Upper lobe of right lung (tissue), 1 donor: ENCODE results near the gene HS6ST2. TPM values are rescaled to one million over a fixed set of nuclear protein-coding genes. Genes with fewer than 3 reads are reported as not detected.
A peak's percentile ranks its signal among the peaks of the same experiment; 100 is the strongest.

Experiments used
- ATAC-seq: fragments of 200-7000 bp; cut with Tn5 transposase; one replicate; pipeline ENCODE4 v1.9.1; 2020; ENCODE audit warnings: mild to moderate bottlenecking, moderate library complexity
- DNase-seq: peaks from one replicate; pipeline ENCODE4 v3.0.0-alpha.2; 2020
- H3K27ac ChIP-seq: fragments of 200-600 bp; one replicate; pipeline ENCODE4 v1.8.0; 2022
- H3K27me3 ChIP-seq: fragments of 200-600 bp; one replicate; pipeline ENCODE4 v1.8.0; 2022; ENCODE audit warnings: mild to moderate bottlenecking
- H3K36me3 ChIP-seq: fragments of 200-600 bp; one replicate; pipeline ENCODE4 v1.8.0; 2022
- H3K4me1 ChIP-seq: fragments of 200-600 bp; one replicate; pipeline ENCODE4 v1.8.0; 2022
- H3K4me3 ChIP-seq: fragments of 200-600 bp; one replicate; pipeline ENCODE4 v1.8.0; 2022; ENCODE audit warnings: mild to moderate bottlenecking
- H3K9me3 ChIP-seq: fragments of 200-600 bp; one replicate; pipeline ENCODE4 v1.8.0; 2022
- intact Hi-C: fragments of 100-400 bp; cut with DNase I; formaldehyde crosslinking; loops from one replicate; pipeline ENCODE4 v1.11.0; 2022
- total RNA-seq: library from RNA; stranded (reverse); fragmentation: NEBNext Ultra II Directional; extraction: Animal tissue kit (Norgen Biotek cat#: 25700); gene quantifications from one replicate; pipeline ENCODE4 v1.2.1, GENCODE V29; 2021
- TF ChIP-seq, protein P1 (sequence below): fragments of 200-600 bp; IDR thresholded peaks from one replicate; pipeline ENCODE4 v1.8.0; 2022; ENCODE audit warnings: antibody characterized with exemption
- donor health status: DM: no; HTN: yes; CAD: no; lungs with severe emphysema.

The HS6ST2 gene
- total RNA-seq, 1 donor from 2014 or later = 0.87 TPM

DNA sequence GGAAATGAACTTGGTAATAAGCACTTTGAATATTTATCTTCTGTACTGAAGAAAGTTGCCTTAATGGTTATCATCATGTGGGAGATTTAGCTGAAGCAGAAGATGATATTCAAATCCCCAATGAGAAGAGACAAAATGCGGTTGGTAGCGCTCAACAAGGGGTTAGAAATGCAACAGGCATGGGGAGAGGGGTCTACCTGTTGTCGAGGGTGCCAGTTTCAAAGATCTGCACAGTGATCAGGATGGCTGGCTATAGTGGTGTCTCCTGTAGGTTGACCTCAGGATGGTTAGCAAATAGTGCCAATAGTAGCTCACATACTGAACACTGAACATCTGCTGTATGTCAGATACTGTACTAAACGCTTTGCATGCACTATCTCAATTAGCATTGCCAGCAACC lies 7.0 kb upstream of the HS6ST2 start:
- Histone ChIP-seq H3K27me3 (no peaks in the 10 kb centered on the region), H3K4me1 (no peaks in the 10 kb centered on the region), H3K27ac (no peak overlapping the region), H3K4me3 (no peak overlapping the region), H3K36me3 (no peaks in the 10 kb centered on the region), H3K9me3 (no peaks in the 10 kb centered on the region)
- DNase-seq (no peak), ATAC-seq (no peak)
- TF ChIP-seq, protein P1, sequence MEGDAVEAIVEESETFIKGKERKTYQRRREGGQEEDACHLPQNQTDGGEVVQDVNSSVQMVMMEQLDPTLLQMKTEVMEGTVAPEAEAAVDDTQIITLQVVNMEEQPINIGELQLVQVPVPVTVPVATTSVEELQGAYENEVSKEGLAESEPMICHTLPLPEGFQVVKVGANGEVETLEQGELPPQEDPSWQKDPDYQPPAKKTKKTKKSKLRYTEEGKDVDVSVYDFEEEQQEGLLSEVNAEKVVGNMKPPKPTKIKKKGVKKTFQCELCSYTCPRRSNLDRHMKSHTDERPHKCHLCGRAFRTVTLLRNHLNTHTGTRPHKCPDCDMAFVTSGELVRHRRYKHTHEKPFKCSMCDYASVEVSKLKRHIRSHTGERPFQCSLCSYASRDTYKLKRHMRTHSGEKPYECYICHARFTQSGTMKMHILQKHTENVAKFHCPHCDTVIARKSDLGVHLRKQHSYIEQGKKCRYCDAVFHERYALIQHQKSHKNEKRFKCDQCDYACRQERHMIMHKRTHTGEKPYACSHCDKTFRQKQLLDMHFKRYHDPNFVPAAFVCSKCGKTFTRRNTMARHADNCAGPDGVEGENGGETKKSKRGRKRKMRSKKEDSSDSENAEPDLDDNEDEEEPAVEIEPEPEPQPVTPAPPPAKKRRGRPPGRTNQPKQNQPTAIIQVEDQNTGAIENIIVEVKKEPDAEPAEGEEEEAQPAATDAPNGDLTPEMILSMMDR = no peak
- intact Hi-C loops = no loop called here

DNA sequence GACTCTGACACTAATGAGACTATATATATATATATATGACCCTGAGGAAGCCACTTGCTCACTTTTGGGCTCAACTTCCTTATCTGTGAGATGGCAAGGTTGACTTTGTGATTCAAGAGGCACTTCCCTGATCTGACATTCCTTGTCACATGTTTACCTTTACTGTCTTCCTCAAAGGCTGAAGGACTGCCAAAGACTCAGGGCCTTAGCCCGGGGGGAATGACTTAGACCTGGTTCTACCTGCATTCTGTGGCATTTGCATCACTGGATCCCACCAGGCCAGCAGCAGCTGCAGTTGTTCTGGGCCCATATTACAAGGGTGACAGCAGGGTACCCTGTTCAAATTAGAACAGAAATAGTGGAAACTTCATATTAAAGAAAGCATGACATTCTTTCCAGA lies 3.1 kb upstream of the HS6ST2 start:
- ATAC-seq = no peak
- no peak for DNase-seq
- intact Hi-C loops = no loop called here

DNA sequence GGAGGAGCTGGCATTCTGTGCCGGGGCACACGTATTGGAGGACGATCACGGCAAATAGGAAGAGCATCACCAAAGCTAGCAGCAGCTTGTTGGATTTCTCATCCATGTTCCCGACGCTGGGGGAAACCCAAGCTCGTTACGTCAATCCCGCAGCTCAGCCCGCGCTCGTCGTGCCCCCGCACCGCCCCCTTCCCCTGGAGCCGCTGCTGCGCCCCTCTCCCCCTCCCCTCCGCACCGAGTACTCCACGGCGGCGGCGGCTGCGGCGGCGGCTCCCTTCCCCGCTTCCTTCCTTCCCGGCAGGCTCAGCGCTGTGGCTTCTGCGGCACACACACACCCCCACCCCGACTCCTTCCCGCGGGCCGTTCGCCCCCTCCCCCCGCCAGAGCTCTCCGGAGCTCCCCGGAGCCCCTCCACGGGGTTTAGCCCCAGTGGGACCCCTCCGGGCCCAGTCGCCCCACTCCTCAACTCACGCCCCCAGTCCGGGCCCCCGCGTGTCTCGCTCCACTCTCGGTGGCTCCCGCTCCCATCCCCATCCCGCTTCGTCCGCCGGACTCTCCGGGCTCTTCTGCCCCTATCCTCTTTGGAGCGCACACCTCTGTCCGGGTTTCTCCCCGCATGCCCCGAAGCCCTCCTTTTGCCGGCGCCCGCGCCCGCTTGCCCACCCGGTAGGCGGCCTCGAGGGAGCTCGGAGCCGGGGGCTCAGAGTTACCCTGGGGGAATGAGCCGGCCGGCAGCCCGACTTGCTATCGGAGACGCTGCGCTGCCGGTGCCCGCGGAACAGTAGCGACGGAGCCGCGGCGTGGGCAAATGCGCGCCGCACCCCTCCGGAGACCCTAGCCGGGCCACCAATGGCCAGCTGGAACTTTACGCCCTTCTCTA lies 978 bp downstream of the HS6ST2 start:
- H3K27me3 ChIP-seq = peaks cover 24% of the 10 kb centered on the region
- TF ChIP-seq, protein P1 = no peak
- peak overlapping the region; percentile 25 for H3K4me3 ChIP-seq
- H3K36me3 ChIP-seq = no peaks in the 10 kb centered on the region
- H3K4me1 ChIP-seq = no peaks in the 10 kb centered on the region
- peak; percentile 37 for ATAC-seq
- DNase-seq = no peak
- H3K9me3 ChIP-seq = no peaks in the 10 kb centered on the region
- intact Hi-C loops = no loop called here
- no peak overlapping the region for H3K27ac ChIP-seq

More for the DNA sequence above, 3.1 kb upstream of the HS6ST2 start:
- Histone ChIP-seq H3K36me3 (no peaks in the 10 kb centered on the region), H3K27me3 (peaks cover 24% of the 10 kb centered on the region), H3K9me3 (no peaks in the 10 kb centered on the region), H3K4me3 (no peak overlapping the region), H3K27ac (no peak overlapping the region), H3K4me1 (no peaks in the 10 kb centered on the region)
- TF ChIP-seq, protein P1 = no peak

DNA sequence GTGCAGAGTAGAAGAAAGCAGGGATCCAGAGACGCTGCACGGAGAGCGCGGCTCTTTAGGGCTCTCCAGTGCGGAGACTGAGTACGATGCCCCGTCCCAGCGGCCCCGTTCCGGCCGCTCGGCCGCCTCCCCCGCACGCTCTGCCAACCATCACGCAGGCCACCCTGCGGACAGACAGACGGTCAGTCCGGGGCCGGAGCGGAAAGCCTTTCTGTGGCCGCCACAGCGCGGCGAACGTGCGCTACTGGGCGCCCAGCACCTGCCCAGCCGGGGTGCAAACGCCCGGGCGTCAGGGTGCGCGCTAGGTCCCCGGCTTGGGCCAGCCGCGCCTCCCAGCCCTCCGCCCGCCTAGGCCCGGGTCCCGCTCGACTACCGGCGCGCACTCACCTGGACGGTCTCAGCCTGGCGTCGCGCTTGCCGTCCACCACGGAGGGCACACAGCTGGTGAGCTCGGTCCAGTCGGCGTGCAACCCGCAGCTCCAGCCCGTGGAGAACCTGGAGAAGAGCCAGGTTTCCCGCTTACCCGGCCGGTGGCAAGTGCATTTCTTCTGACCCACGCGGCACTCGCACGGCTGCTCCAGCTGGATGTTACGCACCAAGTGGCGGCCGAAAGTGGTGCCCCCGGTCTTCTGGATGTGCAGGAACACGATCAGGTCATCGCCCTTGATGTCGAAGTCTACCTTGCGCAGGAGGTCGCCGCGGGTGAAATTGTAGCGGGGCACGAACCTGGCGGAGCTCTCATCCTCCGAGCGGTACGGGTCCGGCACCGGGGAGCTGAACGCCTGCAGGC lies 1.8 kb downstream of the HS6ST2 start:
- TF ChIP-seq, protein P1 = no peak
- Histone ChIP-seq H3K4me3 (peak overlapping the region; percentile 25), H3K27me3 (peaks cover 24% of the 10 kb centered on the region), H3K27ac (no peak overlapping the region), H3K36me3 (no peaks in the 10 kb centered on the region), H3K9me3 (no peaks in the 10 kb centered on the region), H3K4me1 (no peaks in the 10 kb centered on the region)
- DNase-seq = peak; percentile 56
- peak; percentile 47 for ATAC-seq
- intact Hi-C loops = no loop called here

DNA sequence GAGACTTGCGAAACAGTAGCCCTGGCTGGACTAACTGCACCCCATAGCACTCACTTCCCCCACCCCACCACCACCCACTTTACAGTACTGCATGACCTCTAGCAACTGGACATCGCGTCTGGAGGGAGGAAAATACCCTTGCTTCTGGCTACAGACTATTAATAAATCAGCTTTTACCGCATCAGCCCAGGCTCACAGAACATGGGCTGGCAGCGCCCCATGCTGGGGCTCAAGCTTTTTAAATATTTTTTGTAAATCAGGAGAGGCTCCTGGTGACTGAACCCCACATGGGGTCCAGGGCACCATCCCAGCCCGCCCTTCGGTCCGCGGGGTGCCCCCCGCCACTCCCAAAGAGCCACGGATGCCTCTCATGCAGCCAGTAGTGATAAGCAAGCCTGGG lies 2.7 kb downstream of the HS6ST2 start:
- Histone ChIP-seq H3K27me3 (peaks cover 24% of the 10 kb centered on the region), H3K9me3 (no peaks in the 10 kb centered on the region), H3K27ac (no peak overlapping the region), H3K4me3 (no peak overlapping the region), H3K36me3 (no peaks in the 10 kb centered on the region), H3K4me1 (no peaks in the 10 kb centered on the region)
- DNase-seq (no peak), ATAC-seq (no peak)
- intact Hi-C loops = no loop called here
- TF ChIP-seq, protein P1 = no peak
